IPS DF 6.9 (cell line): ENCODE data around the gene CCDC187.

Source experiments
- DNase-seq: peaks from one replicate; pipeline ENCODE4 v3.0.0-alpha.2; 2013; ENCODE audit warnings: low read depth, low spot score
- H3K27ac ChIP-seq: one replicate; pipeline ENCODE4 v1.5.1; 2013; ENCODE audit warnings: low read length, control low read depth
- H3K27me3 ChIP-seq: 2 replicates; pipeline ENCODE4 v1.6.1; 2013; ENCODE audit warnings: mild to moderate bottlenecking, low read length; ENCODE audit not compliant: control insufficient read depth, insufficient read depth
- H3K36me3 ChIP-seq: 2 replicates; pipeline ENCODE4 v1.6.1; 2013; ENCODE audit warnings: low read length; ENCODE audit not compliant: control insufficient read depth, insufficient read depth
- H3K4me1 ChIP-seq: 2 replicates; pipeline ENCODE4 v1.6.1; 2013; ENCODE audit warnings: low read length; ENCODE audit not compliant: control insufficient read depth, insufficient read depth
- H3K4me3 ChIP-seq: 2 replicates; pipeline ENCODE4 v1.5.1; 2013; ENCODE audit warnings: mild to moderate bottlenecking, low read length
- H3K9me3 ChIP-seq: 2 replicates; pipeline ENCODE4 v1.6.1; 2013; ENCODE audit warnings: low read length, inconsistent platforms; ENCODE audit not compliant: control insufficient read depth, insufficient read depth
- WGBS: extraction: QIAGEN DNeasy Blood & Tissue Kit; methylation state at CpG from one replicate; pipeline ENCODE4 v1.1.7; 2013; ENCODE audit warnings: mixed read lengths, missing lambda C conversion rate; ENCODE audit not compliant: insufficient read length, insufficient coverage; 5-methylcytosine and 5-hydroxymethylcytosine counted together

CCDC187 gene

DNA sequence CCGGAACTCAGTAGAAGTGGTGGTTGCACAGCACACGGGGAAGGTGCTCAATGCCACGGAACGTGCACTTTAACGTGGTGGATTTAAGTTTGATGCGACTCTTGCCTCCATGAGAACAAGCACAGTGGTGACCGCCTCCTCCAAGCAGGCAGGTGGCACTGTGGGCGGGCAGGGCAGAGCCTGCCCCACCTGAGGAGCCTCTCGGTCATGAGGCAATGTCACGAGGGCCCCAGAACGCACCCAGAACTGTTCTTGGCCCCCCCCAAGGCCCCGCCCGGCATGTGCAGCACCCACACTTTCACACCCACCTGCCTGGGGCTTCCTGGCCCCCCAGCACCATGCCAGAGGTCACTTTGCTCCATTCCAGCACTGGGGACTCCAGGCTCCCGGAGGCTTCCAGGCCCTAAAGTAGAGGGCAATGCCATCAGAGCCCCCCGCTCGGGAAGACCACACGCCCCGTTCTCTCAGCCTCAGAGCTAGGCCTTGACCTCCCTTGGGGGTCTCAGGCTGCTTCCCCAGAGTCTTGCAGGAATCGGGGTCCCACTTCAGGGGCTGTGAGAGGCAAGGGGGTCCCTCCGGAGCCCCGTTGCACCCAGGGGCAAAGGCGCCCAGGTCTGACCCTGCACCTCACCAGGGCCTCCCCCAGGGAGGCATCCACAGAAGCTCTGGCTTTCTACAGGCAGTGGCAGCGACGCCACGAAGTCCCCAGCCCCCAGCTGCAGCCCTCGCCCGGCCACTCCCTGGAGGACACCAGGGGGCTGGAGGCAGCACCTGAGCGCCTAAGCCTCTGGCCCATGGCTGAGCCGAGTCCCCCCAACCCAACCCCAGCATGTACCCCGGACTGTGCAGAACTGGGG, 14.0 kb downstream of the CCDC187 start:
- no peak for DNase-seq
- WGBS: no CpG with 5 or more reads among the region's 30 CpGs
- Histone ChIP-seq H3K4me1 (no peaks in the 10 kb centered on the region), H3K4me3 (no peak overlapping the region), H3K36me3 (no peaks in the 10 kb centered on the region), H3K27me3 (no peaks in the 10 kb centered on the region), H3K9me3 (no peaks in the 10 kb centered on the region), H3K27ac (no peak overlapping the region)

DNA sequence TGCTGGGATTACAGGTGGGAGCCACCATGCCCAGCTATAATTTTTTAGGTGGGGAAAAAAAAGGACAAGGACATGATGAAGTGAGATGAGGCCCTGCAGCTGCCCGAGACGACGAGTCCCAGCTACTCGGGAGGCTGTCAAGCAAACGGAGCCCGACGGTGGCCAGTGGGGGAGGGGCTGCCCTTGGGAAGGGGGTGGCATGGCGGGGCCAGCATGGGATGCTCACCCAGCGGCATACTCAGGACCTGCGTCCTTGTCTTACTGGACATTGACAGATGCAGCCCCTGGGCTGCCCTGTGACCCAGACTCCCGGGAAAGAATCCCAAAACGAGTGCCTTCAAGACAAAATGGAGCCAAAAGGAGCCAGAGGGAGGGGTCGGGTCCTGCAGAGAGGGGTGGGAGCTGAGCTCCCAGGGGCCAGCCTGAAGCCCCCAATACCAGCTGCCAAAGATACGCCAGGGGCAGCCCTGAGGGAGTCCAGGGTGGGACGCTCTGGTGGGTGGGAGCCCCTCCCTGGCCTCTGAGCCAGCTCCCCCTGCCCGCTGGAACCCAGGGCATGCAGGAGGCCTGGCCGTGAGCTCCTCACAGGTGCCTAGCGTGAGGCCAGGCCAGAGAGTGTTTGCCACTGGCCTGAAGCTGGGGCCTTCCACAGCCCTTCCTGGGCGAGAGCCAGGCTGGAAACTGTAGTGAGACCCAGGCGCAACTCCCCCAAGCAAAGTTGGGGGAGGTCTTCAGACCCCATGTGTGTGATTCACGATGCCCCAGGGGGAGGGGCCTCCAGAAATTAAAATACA, 15.7 kb downstream of the CCDC187 start:
- H3K4me3 ChIP-seq: no peak overlapping the region
- no peaks in the 10 kb centered on the region for H3K27me3 ChIP-seq
- WGBS: no CpG with 5 or more reads among the region's 21 CpGs
- 0 out of 2 replicates have a peak, but pooled peaks cover 2% of the 10 kb centered on the region for H3K4me1 ChIP-seq
- DNase-seq: no peak
- H3K27ac ChIP-seq: no peak overlapping the region
- H3K9me3 ChIP-seq: no peaks in the 10 kb centered on the region
- no peaks in the 10 kb centered on the region for H3K36me3 ChIP-seq

DNA sequence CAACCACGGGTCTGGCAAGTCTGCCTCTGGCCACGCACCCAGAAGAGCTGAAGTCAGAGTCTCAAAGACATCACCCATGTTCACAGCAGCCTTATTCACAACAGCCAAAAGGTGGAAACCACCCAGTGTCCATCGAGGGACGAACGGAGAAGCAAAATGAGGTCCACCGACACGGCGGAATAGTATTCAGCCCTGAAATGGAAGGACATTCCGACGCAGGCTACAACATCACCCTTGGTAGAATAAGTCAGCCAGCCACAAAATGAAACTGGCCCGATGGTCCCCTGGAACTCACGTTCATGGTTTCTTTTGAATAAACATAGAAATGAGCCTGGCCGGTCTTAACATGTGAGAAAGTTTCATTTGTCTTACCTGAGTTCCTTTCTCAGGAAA, 16.9 kb downstream of the CCDC187 start:
- H3K4me1 ChIP-seq: 0 out of 2 replicates have a peak, but pooled peaks cover 2% of the 10 kb centered on the region
- no peak overlapping the region for H3K4me3 ChIP-seq
- no peaks in the 10 kb centered on the region for H3K27me3 ChIP-seq
- no CpG with 5 or more reads among the region's 13 CpGs for WGBS
- no peaks in the 10 kb centered on the region for H3K36me3 ChIP-seq
- H3K9me3 ChIP-seq: no peaks in the 10 kb centered on the region
- no peak for DNase-seq
- H3K27ac ChIP-seq: no peak overlapping the region

DNA sequence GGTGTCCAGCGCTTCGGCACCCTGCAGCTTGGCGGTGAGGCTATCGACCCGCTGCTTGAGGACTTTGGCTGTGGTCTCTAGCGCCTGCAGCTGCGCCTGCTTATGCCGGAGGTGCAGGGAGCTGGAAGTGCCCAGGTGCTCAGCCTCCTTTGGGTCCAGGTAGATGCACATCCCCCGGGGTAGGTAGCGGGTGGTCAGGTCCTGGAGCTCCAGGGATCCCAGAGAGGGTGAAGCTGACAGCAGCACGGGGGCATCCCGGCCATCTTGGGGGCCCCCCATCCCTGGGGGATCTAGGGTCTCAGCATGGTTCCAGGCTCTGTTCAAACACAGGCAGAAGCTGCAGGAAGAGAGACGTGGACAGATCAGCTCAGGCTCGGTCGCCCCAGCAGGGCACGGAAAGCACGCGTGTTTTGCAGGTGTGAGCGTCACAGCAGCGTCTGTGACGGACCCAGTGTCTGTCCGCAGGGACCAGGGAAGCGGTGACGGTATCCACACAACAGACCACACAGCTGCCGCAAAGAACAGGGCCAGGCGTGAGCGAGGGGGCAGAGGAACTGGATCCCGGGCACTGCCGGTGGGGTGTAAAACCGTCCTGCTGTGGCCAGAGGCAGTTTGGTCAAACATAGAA, 17.4 kb downstream of the CCDC187 start:
- no peaks in the 10 kb centered on the region for H3K27me3 ChIP-seq
- H3K36me3 ChIP-seq: no peaks in the 10 kb centered on the region
- H3K9me3 ChIP-seq: no peaks in the 10 kb centered on the region
- H3K4me3 ChIP-seq: no peak overlapping the region
- no peak for DNase-seq
- no CpG with 5 or more reads among the region's 30 CpGs for WGBS
- H3K27ac ChIP-seq: no peak overlapping the region
- H3K4me1 ChIP-seq: 0 out of 2 replicates have a peak, but pooled peaks cover 2% of the 10 kb centered on the region

DNA sequence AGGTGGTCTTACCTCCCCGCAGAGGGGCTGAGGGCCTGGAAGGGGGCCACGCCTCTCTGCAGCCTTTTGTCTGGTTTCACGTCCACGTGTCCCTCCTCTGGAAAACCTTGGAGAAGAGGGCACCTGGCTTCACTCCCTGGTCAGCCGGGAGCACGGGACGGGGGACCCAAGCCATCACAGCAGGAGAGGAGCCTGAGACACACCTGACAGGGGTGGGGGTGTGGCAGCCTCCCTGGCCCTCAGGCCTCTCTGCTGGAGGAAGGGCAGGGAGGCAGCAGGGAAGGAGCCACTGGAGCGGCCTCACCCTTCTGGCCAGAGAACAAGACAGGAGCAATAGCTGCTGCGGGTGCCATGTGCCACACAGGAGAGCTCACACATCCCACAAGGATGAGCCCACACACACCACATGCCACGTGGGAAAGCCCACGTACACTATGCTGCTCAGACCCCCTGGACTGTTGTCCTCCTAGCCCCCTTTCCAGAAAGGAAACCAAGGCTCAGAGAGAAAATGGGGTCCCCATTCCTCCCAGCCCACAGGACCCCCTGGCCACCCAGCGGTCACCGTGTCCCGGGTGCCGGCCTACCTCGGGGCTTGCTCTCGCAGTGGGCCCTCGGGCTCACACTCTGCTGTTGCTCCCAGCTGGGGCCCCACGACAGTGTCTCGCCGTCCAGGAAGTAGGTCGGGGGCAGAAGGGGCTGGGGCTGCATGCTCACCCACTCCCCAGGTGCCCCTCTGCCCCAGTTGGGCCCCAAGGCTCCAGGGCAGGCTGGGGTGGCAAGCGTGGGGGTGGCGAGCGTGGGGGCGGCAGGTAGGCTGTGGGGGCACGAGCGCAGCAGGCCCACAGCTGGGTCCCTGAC, 18.2 kb downstream of the CCDC187 start:
- WGBS: no CpG with 5 or more reads among the region's 28 CpGs
- no peaks in the 10 kb centered on the region for H3K9me3 ChIP-seq
- no peak for DNase-seq
- H3K4me1 ChIP-seq: 0 out of 2 replicates have a peak, but pooled peaks cover 2% of the 10 kb centered on the region
- H3K4me3 ChIP-seq: no peak overlapping the region
- H3K27ac ChIP-seq: no peak overlapping the region
- H3K27me3 ChIP-seq: no peaks in the 10 kb centered on the region
- H3K36me3 ChIP-seq: no peaks in the 10 kb centered on the region

DNA sequence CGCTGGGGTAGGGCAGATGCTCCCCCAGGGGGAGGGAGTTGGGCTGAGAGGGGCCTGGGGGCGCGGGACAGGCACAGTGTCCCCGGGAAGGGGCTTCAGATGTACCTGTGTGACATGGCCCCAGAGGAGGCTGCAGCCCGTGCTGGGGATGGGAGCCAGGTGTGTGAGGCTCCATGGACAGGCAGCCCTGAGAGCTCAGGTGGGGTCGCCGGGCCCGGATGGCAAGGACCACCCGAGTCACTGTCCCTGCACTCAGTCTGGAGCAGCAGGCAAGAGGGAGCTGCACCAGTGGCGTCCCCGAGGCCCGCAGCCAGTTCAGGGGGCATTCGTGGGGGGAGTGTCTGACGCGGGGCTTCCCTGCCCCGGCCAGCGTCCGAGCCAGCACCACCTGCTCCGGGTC, 18.9 kb downstream of the CCDC187 start:
- H3K9me3 ChIP-seq: no peaks in the 10 kb centered on the region
- no peak for DNase-seq
- no peak overlapping the region for H3K4me3 ChIP-seq
- no peak overlapping the region for H3K27ac ChIP-seq
- H3K36me3 ChIP-seq: no peaks in the 10 kb centered on the region
- H3K4me1 ChIP-seq: 0 out of 2 replicates have a peak, but pooled peaks cover 2% of the 10 kb centered on the region
- no CpG with 5 or more reads among the region's 19 CpGs for WGBS
- H3K27me3 ChIP-seq: no peaks in the 10 kb centered on the region

DNA sequence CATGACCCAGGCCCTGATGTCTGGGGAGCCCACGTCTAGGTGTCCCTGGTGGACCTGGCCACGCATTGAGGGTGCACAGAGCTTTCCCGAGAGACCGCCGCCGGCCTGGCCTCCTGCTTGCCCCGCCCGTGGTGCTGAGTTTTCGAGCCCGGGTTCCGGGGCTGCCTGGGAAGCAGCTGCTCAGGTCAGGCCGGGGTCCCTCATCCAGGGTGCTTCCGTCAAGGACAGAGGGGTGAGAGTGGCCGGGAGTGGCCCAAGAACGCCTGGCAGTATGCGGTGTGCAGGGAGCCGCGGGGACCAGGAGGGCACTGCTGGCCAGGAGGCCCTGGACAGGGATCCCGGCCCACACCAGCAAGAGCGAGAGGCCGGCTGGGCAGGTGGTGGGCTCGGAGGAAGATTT, 19.6 kb downstream of the CCDC187 start:
- Histone ChIP-seq H3K4me3 (no peak overlapping the region), H3K4me1 (0 out of 2 replicates have a peak, but pooled peaks cover 2% of the 10 kb centered on the region), H3K9me3 (no peaks in the 10 kb centered on the region), H3K36me3 (no peaks in the 10 kb centered on the region), H3K27me3 (no peaks in the 10 kb centered on the region), H3K27ac (no peak overlapping the region)
- no peak for DNase-seq
- no CpG with 5 or more reads among the region's 22 CpGs for WGBS

DNA sequence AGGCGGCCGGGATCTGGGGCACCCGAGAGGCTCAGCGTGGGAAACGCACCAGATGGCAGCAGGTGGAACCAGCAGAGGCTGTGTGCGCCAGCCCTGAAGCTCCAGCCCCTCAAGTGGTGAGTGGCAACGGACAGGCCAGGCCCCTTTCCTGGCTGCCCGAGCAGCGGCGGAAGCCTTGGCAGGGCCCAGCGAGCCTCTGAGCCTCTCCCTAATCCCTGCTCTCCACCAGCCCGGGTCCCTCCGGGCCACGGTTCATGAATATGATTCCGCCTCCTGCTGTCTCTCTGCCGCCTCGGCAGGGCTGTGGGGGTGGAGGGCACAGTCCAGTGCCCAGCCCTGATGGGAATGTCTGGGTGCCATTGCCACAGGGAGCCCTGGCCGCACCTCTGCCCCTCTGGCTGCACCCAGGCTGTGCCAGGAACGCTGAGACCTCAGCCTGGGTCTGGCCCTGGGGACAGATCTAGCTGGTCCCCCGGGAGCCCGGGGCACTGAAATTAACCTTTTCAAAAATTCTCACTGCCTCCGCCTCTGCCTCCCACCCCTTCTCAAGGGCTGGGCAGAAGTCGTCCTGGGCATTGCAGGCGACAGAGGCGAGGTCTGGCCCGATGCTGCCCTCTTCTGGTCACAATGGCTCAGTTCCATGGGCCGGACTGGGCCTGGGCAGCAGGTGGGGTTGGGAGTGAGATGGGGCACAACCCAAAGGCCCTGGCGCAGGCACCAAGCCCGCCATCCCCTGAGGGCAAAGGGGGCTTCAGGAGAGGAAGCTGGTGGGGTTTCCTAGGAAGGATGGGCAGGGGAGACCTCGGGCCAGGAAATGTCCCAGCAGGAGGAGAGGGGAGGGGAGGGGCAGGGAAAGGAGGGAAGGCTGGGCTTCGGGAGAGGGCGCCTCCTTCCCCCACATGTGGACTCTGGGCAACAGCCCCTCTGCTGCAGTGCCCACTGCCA, 20.3 kb downstream of the CCDC187 start:
- H3K9me3 ChIP-seq: no peaks in the 10 kb centered on the region
- no peaks in the 10 kb centered on the region for H3K27me3 ChIP-seq
- peak; percentile 77 for DNase-seq
- H3K27ac ChIP-seq: no peak overlapping the region
- no peak overlapping the region for H3K4me3 ChIP-seq
- no CpG with 5 or more reads among the region's 32 CpGs for WGBS
- no peaks in the 10 kb centered on the region for H3K36me3 ChIP-seq
- 0 out of 2 replicates have a peak, but pooled peaks cover 2% of the 10 kb centered on the region for H3K4me1 ChIP-seq

DNA sequence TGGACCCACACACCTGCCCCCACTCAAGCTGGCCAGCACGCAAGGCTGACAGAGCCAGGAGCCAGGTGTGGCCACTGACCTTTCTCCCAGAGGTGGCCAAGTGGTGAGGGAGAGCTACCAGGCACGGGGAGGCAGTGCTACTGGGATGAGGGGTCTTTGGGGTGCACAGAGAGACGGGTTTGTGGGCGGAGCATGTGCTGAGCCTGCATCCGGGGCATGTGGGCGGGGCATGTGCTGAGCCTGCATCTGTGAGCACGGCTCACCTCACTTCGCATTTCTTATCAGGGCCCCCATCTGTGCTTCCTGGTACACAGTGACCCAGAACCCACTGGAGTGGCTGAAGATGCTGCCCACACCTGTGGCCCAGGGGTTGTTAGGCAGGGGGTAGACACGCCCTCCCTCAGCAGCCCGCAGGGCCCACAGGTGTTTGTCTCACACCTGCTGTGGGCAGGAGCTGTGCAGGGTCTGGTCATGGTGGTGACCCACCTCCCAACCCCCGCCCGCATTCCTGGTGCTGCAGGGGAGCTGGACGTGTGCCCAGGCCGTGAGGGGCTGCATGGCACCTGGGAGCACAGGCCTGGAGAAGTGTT, 21.5 kb downstream of the CCDC187 start:
- H3K4me1 ChIP-seq: 0 out of 2 replicates have a peak, but pooled peaks cover 2% of the 10 kb centered on the region
- no CpG with 5 or more reads among the region's 14 CpGs for WGBS
- H3K4me3 ChIP-seq: no peak overlapping the region
- H3K27ac ChIP-seq: no peak overlapping the region
- H3K9me3 ChIP-seq: no peaks in the 10 kb centered on the region
- DNase-seq: no peak
- no peaks in the 10 kb centered on the region for H3K27me3 ChIP-seq
- no peaks in the 10 kb centered on the region for H3K36me3 ChIP-seq
